GM12801 (cell line): ENCODE measurements around the gene MIA2.

Source experiments
- CTCF ChIP-seq: IDR thresholded peaks from one replicate; pipeline ENCODE4 v1.5.1; 2011; ENCODE audit warnings: control low read depth; ENCODE audit not compliant: insufficient read length; ENCODE audit errors: extremely low read depth

MIA2 gene

GRCh38 chr14:39428118-39428517, 194.4 kb downstream of the MIA2 start:
- no peak for TF ChIP-seq CTCF

- TF ChIP-seq CTCF: no peak
Measured at GRCh38 chr14:39430762-39431415, 197.2 kb downstream of the MIA2 start.

GRCh38 chr14:39431416-39432178, 197.9 kb downstream of the MIA2 start:
- TF ChIP-seq CTCF: no peak

GRCh38 chr14:39432179-39432618, 198.5 kb downstream of the MIA2 start, which contains the start of gene FBXO33:
Gene FBXO33, minus strand, starts transcription at chr14:39432433. Its CDS starts 271 bp downstream, at chr14:39432162.
- TF ChIP-seq CTCF: no peak

- TF ChIP-seq CTCF: no peak
Measured at GRCh38 chr14:39432619-39433451, 199.1 kb downstream of the MIA2 start.

GRCh38 chr14:39433452-39433813, 199.7 kb downstream of the MIA2 start:
- TF ChIP-seq CTCF: no peak

- no peak for TF ChIP-seq CTCF
Measured at GRCh38 chr14:39434401-39434800, 200.7 kb downstream of the MIA2 start.
